Measurements from ENCODE around the gene FOXP1.
"Not testable (repeated sequence)": the region's sequence is repeated elsewhere in the genome, so short reads cannot be mapped to it uniquely, and the experiment has no call there.

The FOXP1 gene

DNA sequence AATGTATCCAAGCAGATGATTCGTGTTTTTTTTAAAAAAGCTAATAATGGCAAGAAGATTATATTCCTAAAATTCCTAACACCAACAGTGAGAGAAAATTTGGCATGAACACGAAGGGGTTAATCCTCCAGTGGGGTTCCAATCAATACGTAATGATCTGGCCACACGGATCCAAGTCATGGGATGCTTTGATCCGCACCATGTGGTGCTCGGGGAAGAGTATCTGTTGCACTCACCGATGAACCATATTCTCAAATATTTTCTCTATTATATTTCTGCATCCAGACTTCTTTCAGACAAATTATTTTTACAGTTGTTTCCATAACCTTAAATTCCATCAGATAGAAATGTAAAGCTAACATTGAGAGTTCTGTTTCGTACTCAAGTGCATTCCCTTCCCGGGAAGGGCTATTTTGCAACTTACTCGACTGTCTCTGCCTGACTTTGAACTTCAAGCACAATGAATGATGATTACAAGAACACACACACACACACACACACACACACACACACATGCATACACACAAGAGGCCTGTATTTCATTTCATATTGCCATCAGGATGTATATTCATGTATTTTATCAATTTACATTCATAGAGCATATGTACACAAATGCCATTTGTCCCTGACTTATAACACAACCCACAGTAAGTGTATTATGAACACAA, 567.2 kb downstream of the FOXP1 start:
- H3K36me3 ChIP-seq (ENCODE audit: control insufficient read depth, insufficient read depth, low read length) = peaks cover 3% of the 10 kb centered on the region
- H3K4me1 ChIP-seq (ENCODE audit: control insufficient read depth, insufficient read depth, low read length) = no peaks in the 10 kb centered on the region
- H3K27ac ChIP-seq (ENCODE audit: insufficient read depth, low read depth, low read length, poor library complexity, severe bottlenecking) = no peak overlapping the region
- H3K9me3 ChIP-seq (ENCODE audit: control insufficient read depth, low read length) = no peaks in the 10 kb centered on the region
- no peaks in the 10 kb centered on the region for H3K27me3 ChIP-seq (ENCODE audit: control insufficient read depth, insufficient read depth, low read length, poor library complexity, severe bottlenecking)
- H3K4me3 ChIP-seq (ENCODE audit: insufficient read depth, low read depth, low read length) = no peak overlapping the region
- WGBS, 2 experiments = 82 to 88% methylated on average over 9 of the region's 10 CpGs

DNA sequence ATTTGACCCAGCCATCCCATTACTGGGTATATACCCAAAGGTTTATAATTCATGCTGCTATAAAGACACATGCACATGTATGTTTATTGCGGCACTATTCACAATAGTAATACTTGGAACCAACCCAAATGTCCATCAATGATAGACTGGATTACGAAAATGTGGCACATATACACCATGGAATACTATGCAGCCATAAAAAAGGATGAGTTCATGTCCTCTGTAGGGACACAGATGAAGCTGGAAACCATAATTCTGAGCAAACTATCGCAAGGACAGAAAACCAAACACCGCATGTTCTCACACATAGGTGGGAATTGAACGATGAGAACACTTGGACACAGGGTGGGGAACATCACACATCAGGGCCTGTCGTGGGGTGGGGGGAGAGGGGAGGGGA, 568.9 kb downstream of the FOXP1 start:
- not testable (repeated sequence) for H3K9me3 ChIP-seq (ENCODE audit: control insufficient read depth, low read length); H3K36me3 ChIP-seq (ENCODE audit: control insufficient read depth, insufficient read depth, low read length); H3K27me3 ChIP-seq (ENCODE audit: control insufficient read depth, insufficient read depth, low read length, poor library complexity, severe bottlenecking); H3K4me1 ChIP-seq (ENCODE audit: control insufficient read depth, insufficient read depth, low read length); H3K4me3 ChIP-seq (ENCODE audit: insufficient read depth, low read depth, low read length); H3K27ac ChIP-seq (ENCODE audit: insufficient read depth, low read depth, low read length, poor library complexity, severe bottlenecking)
- WGBS, 2 experiments = 93 to 95% methylated on average over 6 of the region's 6 CpGs

DNA sequence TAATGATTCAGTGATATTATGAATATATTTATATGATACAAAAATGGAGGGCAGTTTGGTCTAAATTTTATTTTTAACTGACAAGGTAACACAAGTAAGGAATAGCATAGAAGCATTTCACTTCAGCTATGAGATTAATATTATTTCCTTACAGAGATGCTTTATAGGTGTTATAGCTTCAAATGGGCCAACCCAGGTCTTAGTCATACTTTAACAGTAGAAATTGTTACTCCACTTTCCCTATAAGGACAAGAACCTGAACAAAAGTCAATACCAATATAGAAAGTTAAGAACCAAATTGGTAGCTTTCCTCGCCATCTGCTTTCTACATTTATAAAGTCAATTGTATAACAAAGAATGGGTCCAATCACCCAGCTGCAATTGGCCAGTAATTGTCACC, 570.6 kb downstream of the FOXP1 start:
- Histone ChIP-seq H3K36me3 (ENCODE audit: control insufficient read depth, insufficient read depth, low read length) (peaks cover 3% of the 10 kb centered on the region), H3K27ac (ENCODE audit: insufficient read depth, low read depth, low read length, poor library complexity, severe bottlenecking) (no peak overlapping the region), H3K4me3 (ENCODE audit: insufficient read depth, low read depth, low read length) (no peak overlapping the region), H3K27me3 (ENCODE audit: control insufficient read depth, insufficient read depth, low read length, poor library complexity, severe bottlenecking) (no peaks in the 10 kb centered on the region), H3K9me3 (ENCODE audit: control insufficient read depth, low read length) (no peaks in the 10 kb centered on the region), H3K4me1 (ENCODE audit: control insufficient read depth, insufficient read depth, low read length) (peaks cover 3% of the 10 kb centered on the region)
- 88 to 89% methylated on average over 1 of the region's 1 CpG for WGBS, 2 experiments

DNA sequence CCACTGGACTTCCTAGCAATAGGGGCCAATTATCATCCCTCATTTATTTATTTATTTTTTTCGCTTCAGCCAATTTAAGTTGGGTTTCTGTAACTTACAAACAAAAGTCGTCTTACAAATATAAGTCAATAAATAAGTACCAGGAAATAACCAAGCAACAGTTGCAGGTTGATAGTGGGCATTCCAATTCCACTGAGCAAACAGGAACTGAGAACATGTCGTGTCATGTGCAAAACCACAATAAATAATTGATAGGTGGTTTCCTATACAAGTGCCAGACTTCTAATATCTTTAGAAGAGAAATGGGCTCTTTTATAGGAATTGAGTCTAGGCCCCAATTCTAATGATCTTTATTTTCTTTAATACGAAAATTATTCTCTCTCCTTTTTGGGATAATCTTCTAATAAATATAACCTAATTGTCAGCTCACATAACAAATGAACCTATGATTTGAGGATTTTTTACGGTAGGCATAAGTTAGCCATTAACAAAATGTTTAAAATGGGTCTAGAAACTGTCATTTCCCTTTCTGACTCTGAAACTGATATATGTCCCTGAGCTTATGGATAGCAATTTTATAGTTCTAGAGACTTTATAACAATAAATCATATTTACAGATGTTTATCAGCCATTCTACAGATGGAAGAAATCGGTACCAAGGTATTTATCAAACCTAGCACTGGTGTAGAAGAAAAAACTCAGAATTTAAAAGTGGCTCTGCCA, 571.8 kb downstream of the FOXP1 start:
- Histone ChIP-seq H3K9me3 (ENCODE audit: control insufficient read depth, low read length) (no peaks in the 10 kb centered on the region), H3K36me3 (ENCODE audit: control insufficient read depth, insufficient read depth, low read length) (peaks cover 3% of the 10 kb centered on the region), H3K4me3 (ENCODE audit: insufficient read depth, low read depth, low read length) (no peak overlapping the region), H3K4me1 (ENCODE audit: control insufficient read depth, insufficient read depth, low read length) (peaks cover 7% of the 10 kb centered on the region), H3K27ac (ENCODE audit: insufficient read depth, low read depth, low read length, poor library complexity, severe bottlenecking) (no peak overlapping the region), H3K27me3 (ENCODE audit: control insufficient read depth, insufficient read depth, low read length, poor library complexity, severe bottlenecking) (no peaks in the 10 kb centered on the region)
- WGBS, 2 experiments = 98% methylated on average over 4 to 6 of the region's 6 CpGs

DNA sequence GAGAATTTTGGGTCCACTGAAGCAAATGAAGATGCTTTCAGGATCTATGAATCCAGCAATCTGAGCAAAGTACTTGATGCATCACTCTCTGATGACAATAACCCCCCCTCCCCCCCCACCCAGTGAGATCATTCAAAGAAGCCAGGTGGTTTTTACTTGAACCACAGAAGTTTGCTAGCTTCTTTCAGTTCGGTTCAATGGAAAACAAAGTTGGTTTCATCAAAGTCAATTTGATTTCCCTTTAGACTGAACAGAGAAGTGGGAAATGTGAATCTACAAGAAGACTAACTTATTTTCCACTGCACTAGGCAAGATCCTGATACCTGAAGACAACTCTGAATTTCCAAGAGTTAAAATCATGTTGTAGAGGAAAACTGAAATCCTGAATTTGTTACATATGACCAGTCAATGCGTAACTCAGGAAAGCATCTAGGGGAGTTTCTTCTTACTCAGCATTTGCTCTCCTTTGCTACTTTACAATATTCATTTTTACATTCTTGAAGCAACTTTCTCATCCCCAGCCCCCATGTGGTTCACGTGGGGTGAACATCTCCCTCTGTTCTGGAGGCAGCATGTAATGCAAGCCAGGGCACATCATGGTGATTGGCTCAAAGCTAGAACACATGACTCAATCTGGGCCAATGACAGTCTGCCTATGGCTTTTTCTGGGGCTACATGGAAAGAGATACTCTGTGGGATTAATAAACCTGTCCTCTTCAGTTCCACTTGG, 572.6 kb downstream of the FOXP1 start:
- H3K36me3 ChIP-seq (ENCODE audit: control insufficient read depth, insufficient read depth, low read length) = peaks cover 3% of the 10 kb centered on the region
- no peaks in the 10 kb centered on the region for H3K9me3 ChIP-seq (ENCODE audit: control insufficient read depth, low read length)
- H3K4me1 ChIP-seq (ENCODE audit: control insufficient read depth, insufficient read depth, low read length) = peaks cover 7% of the 10 kb centered on the region
- H3K27me3 ChIP-seq (ENCODE audit: control insufficient read depth, insufficient read depth, low read length, poor library complexity, severe bottlenecking) = no peaks in the 10 kb centered on the region
- no peak overlapping the region for H3K27ac ChIP-seq (ENCODE audit: insufficient read depth, low read depth, low read length, poor library complexity, severe bottlenecking)
- no peak overlapping the region for H3K4me3 ChIP-seq (ENCODE audit: insufficient read depth, low read depth, low read length)
- 92 to 96% methylated on average over 3 of the region's 3 CpGs for WGBS, 2 experiments

DNA sequence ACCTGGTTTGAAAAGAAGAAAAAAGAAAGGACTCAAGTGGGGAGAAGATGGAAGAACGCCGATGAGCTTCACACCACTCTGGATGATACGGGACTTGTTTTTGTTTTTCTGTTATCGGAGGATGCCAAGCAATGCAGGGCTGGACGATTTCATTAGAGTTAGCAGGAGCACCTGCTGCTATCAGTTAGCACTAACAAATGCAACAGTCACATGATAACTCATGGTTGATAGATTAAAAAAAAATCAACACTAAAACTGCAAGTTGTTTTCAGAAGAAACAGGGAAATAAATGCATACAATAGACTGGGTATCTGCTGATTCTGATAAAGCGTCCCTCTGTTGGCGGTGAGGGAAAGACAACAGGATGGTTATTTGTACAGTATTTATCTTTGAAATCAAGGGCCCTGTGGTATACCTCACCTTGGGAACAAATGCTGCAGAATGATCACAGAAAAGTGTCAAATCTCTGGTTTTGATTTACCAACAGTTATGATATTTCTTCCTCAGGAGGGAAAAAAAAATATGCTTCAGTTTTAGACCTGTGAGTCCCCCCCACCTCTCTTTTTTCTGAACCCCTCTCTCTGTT, 575.1 kb downstream of the FOXP1 start:
- Histone ChIP-seq H3K27me3 (ENCODE audit: control insufficient read depth, insufficient read depth, low read length, poor library complexity, severe bottlenecking) (no peaks in the 10 kb centered on the region), H3K4me1 (ENCODE audit: control insufficient read depth, insufficient read depth, low read length) (peaks cover 7% of the 10 kb centered on the region), H3K36me3 (ENCODE audit: control insufficient read depth, insufficient read depth, low read length) (no peaks in the 10 kb centered on the region), H3K9me3 (ENCODE audit: control insufficient read depth, low read length) (no peaks in the 10 kb centered on the region), H3K27ac (ENCODE audit: insufficient read depth, low read depth, low read length, poor library complexity, severe bottlenecking) (no peak overlapping the region), H3K4me3 (ENCODE audit: insufficient read depth, low read depth, low read length) (no peak overlapping the region)
- WGBS, 2 experiments = 83 to 87% methylated on average over 7 of the region's 7 CpGs

DNA sequence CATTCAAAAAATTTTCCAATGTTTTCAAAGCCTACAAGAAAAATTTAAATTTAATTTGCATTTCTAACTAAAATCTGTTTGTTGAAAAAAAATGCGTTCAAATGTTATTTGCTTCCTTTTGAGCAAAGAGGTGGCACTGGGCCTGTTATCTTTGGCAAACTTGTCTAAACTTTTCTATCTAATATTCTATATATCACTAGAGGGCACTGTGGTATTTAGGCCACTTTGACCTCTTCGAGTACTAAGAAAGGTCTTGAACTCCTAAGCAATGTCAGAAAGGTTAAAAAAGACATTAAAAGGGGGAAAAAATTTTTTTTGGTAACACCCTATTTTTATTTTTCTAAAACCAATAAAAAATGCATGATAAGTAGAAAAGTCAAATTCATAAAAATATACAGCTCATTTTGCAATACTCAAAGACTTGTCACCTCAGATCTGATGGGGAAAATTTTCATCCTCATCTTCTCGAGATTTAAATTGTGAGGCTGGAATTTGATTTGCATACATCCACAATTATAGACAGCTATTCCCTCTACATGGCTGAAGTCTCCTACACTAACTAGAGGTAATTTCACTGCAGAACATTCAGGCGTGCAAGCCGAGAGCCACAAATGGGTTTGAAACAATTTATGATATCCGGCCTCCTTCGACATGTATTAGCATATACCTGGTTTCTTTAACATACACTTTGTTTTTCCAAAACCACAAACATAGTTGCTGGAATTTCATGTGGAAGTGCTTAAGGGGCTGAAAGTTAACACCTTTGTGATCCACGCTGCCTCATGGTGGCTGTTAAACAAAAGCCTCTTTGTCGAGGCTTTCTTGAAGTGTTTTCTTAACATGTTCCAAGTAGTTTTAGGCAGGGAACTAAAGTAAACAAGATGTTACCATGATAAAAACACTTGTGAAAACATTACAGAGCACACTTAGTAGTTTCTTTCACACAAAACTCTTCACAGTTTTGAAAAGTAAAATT, 576.4 kb downstream of the FOXP1 start:
- Histone ChIP-seq H3K9me3 (ENCODE audit: control insufficient read depth, low read length) (no peaks in the 10 kb centered on the region), H3K36me3 (ENCODE audit: control insufficient read depth, insufficient read depth, low read length) (no peaks in the 10 kb centered on the region), H3K27ac (ENCODE audit: insufficient read depth, low read depth, low read length, poor library complexity, severe bottlenecking) (no peak overlapping the region), H3K4me1 (ENCODE audit: control insufficient read depth, insufficient read depth, low read length) (peaks cover 7% of the 10 kb centered on the region), H3K4me3 (ENCODE audit: insufficient read depth, low read depth, low read length) (no peak overlapping the region), H3K27me3 (ENCODE audit: control insufficient read depth, insufficient read depth, low read length, poor library complexity, severe bottlenecking) (no peaks in the 10 kb centered on the region)
- WGBS, 2 experiments = 28 to 33% methylated on average over 7 to 8 of the region's 9 CpGs

DNA sequence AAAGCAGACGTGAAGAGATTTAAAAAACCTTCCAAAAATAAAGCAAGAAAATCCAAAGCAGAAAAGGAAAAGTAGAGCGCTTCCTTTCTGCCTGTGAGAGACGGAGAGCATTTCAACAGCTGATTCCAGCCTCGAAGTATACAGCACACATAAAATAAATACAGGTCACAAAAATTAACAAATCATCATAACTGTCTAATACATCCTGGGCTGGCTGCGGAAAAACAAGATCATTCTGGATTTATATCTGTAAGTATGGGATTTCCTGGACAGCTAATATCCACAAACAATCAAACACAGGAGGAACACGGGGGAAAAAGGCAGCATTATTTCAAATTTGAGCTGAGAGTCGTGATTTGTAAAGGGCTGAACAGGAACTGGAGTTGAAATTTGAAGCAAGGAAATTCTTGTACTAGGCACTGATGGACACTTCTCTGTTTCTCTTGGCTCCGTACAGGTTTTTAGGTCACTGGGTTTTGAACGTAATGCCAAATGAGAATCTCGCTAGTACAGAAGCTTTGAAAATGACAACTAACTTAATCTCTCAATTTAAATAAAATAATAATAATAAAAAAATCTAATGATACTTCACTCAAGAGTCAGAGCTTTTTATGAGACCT, 577.7 kb downstream of the FOXP1 start:
- WGBS, 2 experiments = 88 to 90% methylated on average over 9 to 10 of the region's 10 CpGs
- no peaks in the 10 kb centered on the region for H3K9me3 ChIP-seq (ENCODE audit: control insufficient read depth, low read length)
- peaks cover 7% of the 10 kb centered on the region for H3K4me1 ChIP-seq (ENCODE audit: control insufficient read depth, insufficient read depth, low read length)
- H3K4me3 ChIP-seq (ENCODE audit: insufficient read depth, low read depth, low read length) = no peak overlapping the region
- H3K36me3 ChIP-seq (ENCODE audit: control insufficient read depth, insufficient read depth, low read length) = no peaks in the 10 kb centered on the region
- H3K27me3 ChIP-seq (ENCODE audit: control insufficient read depth, insufficient read depth, low read length, poor library complexity, severe bottlenecking) = no peaks in the 10 kb centered on the region
- H3K27ac ChIP-seq (ENCODE audit: insufficient read depth, low read depth, low read length, poor library complexity, severe bottlenecking) = no peak overlapping the region

DNA sequence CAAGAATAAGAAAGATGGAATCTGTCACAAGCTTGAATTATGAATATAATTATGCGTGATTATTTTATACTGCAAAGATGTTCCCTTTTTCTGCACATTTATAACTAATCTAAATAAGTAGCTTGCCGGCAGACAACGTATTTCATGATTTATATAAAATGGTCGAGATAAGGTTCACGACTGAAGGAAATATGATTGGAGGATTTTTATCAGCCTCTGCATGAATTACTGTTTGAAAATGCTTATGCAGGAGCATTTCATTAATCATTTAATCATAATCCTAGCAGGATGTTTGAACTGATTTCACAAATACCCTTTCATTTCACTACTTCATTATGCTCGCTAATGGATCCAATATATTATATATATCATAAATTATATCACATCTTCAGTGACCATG, 580.0 kb downstream of the FOXP1 start:
- no peaks in the 10 kb centered on the region for H3K9me3 ChIP-seq (ENCODE audit: control insufficient read depth, low read length)
- 91 to 96% methylated on average over 5 of the region's 6 CpGs for WGBS, 2 experiments
- H3K27ac ChIP-seq (ENCODE audit: insufficient read depth, low read depth, low read length, poor library complexity, severe bottlenecking) = no peak overlapping the region
- H3K36me3 ChIP-seq (ENCODE audit: control insufficient read depth, insufficient read depth, low read length) = no peaks in the 10 kb centered on the region
- H3K27me3 ChIP-seq (ENCODE audit: control insufficient read depth, insufficient read depth, low read length, poor library complexity, severe bottlenecking) = no peaks in the 10 kb centered on the region
- H3K4me1 ChIP-seq (ENCODE audit: control insufficient read depth, insufficient read depth, low read length) = peaks cover 7% of the 10 kb centered on the region
- H3K4me3 ChIP-seq (ENCODE audit: insufficient read depth, low read depth, low read length) = no peak overlapping the region

Data from ectodermal cell (in vitro differentiated cells).